Measurements from ENCODE around the gene VWA1. TPM values are rescaled to one million over a fixed set of nuclear protein-coding genes. Genes with fewer than 3 reads are reported as not detected.

The VWA1 gene
- total RNA-seq, 1 donor from 2014 or later: 45.3 TPM

GRCh38 chr1:1489231-1489630 is 53.7 kb downstream of the VWA1 start:
- DNase-seq: no peak

- DNase-seq: no peak
Observed at GRCh38 chr1:1489861-1490260, 54.4 kb downstream of the VWA1 start.

GRCh38 chr1:1490633-1491230 is 55.2 kb downstream of the VWA1 start:
- DNase-seq: no peak

- no peak for DNase-seq
Observed at GRCh38 chr1:1491601-1492000, 56.1 kb downstream of the VWA1 start.

Other genes with a start within 250 kb of the VWA1 start
- gene TNFRSF18, start 229.1 kb upstream of the VWA1 start, total RNA-seq: 1.0 TPM in 1 of 2 replicates, not detected in the other
- gene TNFRSF4, start 221.5 kb upstream of the VWA1 start, total RNA-seq: 1.8 and 4.8 TPM in 2 replicates
- 122 and 160 TPM in 2 replicates for gene SDF4, start 203.7 kb upstream of the VWA1 start, total RNA-seq
- gene B3GALT6, start 203.5 kb upstream of the VWA1 start, total RNA-seq: 36.1 and 46.6 TPM in 2 replicates
- gene C1QTNF12, start 189.0 kb upstream of the VWA1 start, total RNA-seq: 0.17 and 0.56 TPM in 2 replicates
- 57.3 and 62.1 TPM in 2 replicates for gene UBE2J2, start 161.8 kb upstream of the VWA1 start, total RNA-seq
- gene SCNN1D, start 155.3 kb upstream of the VWA1 start, total RNA-seq: 0.14 and 1.0 TPM in 2 replicates
- gene ACAP3, start 127.8 kb upstream of the VWA1 start, total RNA-seq: 16.8 and 30.6 TPM in 2 replicates
- 11.1 and 13.7 TPM in 2 replicates for gene PUSL1, start 127.1 kb upstream of the VWA1 start, total RNA-seq
- gene INTS11, start 111.0 kb upstream of the VWA1 start, total RNA-seq: 52.8 and 77.5 TPM in 2 replicates
- 21.6 and 33.3 TPM in 2 replicates for gene CPTP, start 110.9 kb upstream of the VWA1 start, total RNA-seq
- 0.28 and 0.85 TPM in 2 replicates for gene TAS1R3, start 104.4 kb upstream of the VWA1 start, total RNA-seq
- gene DVL1, start 86.3 kb upstream of the VWA1 start, total RNA-seq: 43.5 and 54.6 TPM in 2 replicates
- gene MXRA8, start 77.1 kb upstream of the VWA1 start, total RNA-seq: 0.56 and 1.7 TPM in 2 replicates
- gene AURKAIP1, start 60.5 kb upstream of the VWA1 start, total RNA-seq: 80.2 and 106 TPM in 2 replicates
- 71.1 and 183 TPM in 2 replicates for gene CCNL2, start 36.4 kb upstream of the VWA1 start, total RNA-seq
- 98.2 and 102 TPM in 2 replicates for gene MRPL20, start 28.4 kb upstream of the VWA1 start, total RNA-seq
- gene ANKRD65, start 14.4 kb upstream of the VWA1 start, total RNA-seq: 0.28 and 0.51 TPM in 2 replicates
- 0.17 and 1.5 TPM in 2 replicates for gene ATAD3C, start 14.0 kb downstream of the VWA1 start, total RNA-seq
- gene ATAD3B, start 36.1 kb downstream of the VWA1 start, total RNA-seq: 15.0 and 21.7 TPM in 2 replicates
- gene ATAD3A, start 76.5 kb downstream of the VWA1 start, total RNA-seq: 29.3 and 59.4 TPM in 2 replicates
- gene TMEM240, start 104.9 kb downstream of the VWA1 start, total RNA-seq: 1.7 and 2.6 TPM in 2 replicates
- gene SSU72, start 139.2 kb downstream of the VWA1 start, total RNA-seq: 87.1 and 128 TPM in 2 replicates
- gene FNDC10, start 164.4 kb downstream of the VWA1 start, total RNA-seq: 0.68 and 1.4 TPM in 2 replicates
- gene MIB2, start 179.8 kb downstream of the VWA1 start, total RNA-seq: 49.2 and 71.0 TPM in 2 replicates
- 0.42 TPM in 1 of 2 replicates, not detected in the other for gene MMP23B, start 196.5 kb downstream of the VWA1 start, total RNA-seq
- 12.3 and 13.2 TPM in 2 replicates for gene CDK11B, start 223.3 kb downstream of the VWA1 start, total RNA-seq